SU-DHL-6 (cell line): ENCODE measurements around the gene PRND.
A peak's percentile ranks its signal among the peaks of the same experiment; 100 is the strongest.

Source experiments
- H2AFZ ChIP-seq: fragments of 200-600 bp; sonication (generic); 2 replicates; pipeline ENCODE4 v1.6.1; 2014; ENCODE audit warnings: low read depth, mild to moderate bottlenecking, moderate library complexity, mixed read lengths, antibody characterized with exemption, low read length; ENCODE audit not compliant: severe bottlenecking
- H3F3A ChIP-seq: fragments of 200-600 bp; shearing (Covaris generic); 2 replicates; pipeline ENCODE4 v1.6.0; 2016; ENCODE audit warnings: antibody characterized with exemption, mild to moderate bottlenecking; ENCODE audit not compliant: insufficient read depth
- H3K27ac ChIP-seq: fragments of 200-600 bp; sonication (generic); 2 replicates; pipeline ENCODE4 v1.5.1; 2016; ENCODE audit warnings: low read depth, mild to moderate bottlenecking, low read length, moderate library complexity, mixed read lengths
- H3K27me3 ChIP-seq: fragments of 200-600 bp; sonication (generic), shearing (Covaris generic); 2 replicates; pipeline ENCODE4 v1.6.0; 2014; ENCODE audit warnings: mild to moderate bottlenecking, low read length
- H3K36me3 ChIP-seq: fragments of 200-600 bp; sonication (generic); 2 replicates; pipeline ENCODE4 v1.6.1; 2014; ENCODE audit warnings: mild to moderate bottlenecking, low read length, mixed read lengths
- H3K4me2 ChIP-seq: fragments of 300-600, 200-600 bp; shearing (Covaris generic), sonication (generic); 2 replicates; pipeline ENCODE4 v1.6.0; 2014; ENCODE audit warnings: low read length, low read depth, mild to moderate bottlenecking; ENCODE audit not compliant: poor library complexity, severe bottlenecking
- H3K4me3 ChIP-seq: fragments of 200-600 bp; sonication (generic); 2 replicates; pipeline ENCODE4 v1.5.1; 2014; ENCODE audit warnings: antibody characterized with exemption, low read length, mild to moderate bottlenecking, mixed read lengths; ENCODE audit not compliant: insufficient read depth, poor library complexity, severe bottlenecking
- H3K79me2 ChIP-seq: fragments of 200-600 bp; sonication (generic); 2 replicates; pipeline ENCODE4 v1.6.1; 2014; ENCODE audit warnings: mild to moderate bottlenecking, low read length, moderate library complexity; ENCODE audit not compliant: insufficient read depth
- H3K9ac ChIP-seq: fragments of 200-600 bp; sonication (generic); 2 replicates; pipeline ENCODE4 v1.7.0; 2014; ENCODE audit warnings: mild to moderate bottlenecking, low read length
- H3K9me2 ChIP-seq: fragments of 200-600 bp; sonication (generic); replicated peaks from 2 replicates; pipeline ENCODE4 v1.6.1; 2014; ENCODE audit warnings: low read length; ENCODE audit not compliant: insufficient read depth
- H3K9me3 ChIP-seq: fragments of 200-600 bp; sonication (generic); 2 replicates; pipeline ENCODE4 v1.6.1; 2014; ENCODE audit warnings: low read length, mixed read lengths; ENCODE audit not compliant: insufficient read depth
- H4K20me1 ChIP-seq: fragments of 200-600 bp; sonication (generic); 2 replicates; pipeline ENCODE4 v1.6.1; 2014; ENCODE audit warnings: low read depth, mild to moderate bottlenecking, antibody characterized with exemption, low read length, moderate library complexity, mixed read lengths
- EZH2phosphoT487 ChIP-seq: fragments of 200-600 bp; sonication (generic), shearing (Covaris generic); conservative IDR thresholded peaks from 2 replicates; pipeline ENCODE4 v1.6.1; 2018; ENCODE audit warnings: mild to moderate bottlenecking, antibody characterized with exemption, low read length, moderate library complexity, mixed read lengths
- TF ChIP-seq, protein P1 (sequence below): fragments of 200-600 bp; sonication (generic); IDR thresholded peaks from one replicate; pipeline ENCODE4 v1.5.1; 2017; ENCODE audit warnings: antibody characterized with exemption, mild to moderate bottlenecking, low read length, moderate library complexity; ENCODE audit not compliant: insufficient read depth, poor library complexity, severe bottlenecking

The PRND gene

DNA sequence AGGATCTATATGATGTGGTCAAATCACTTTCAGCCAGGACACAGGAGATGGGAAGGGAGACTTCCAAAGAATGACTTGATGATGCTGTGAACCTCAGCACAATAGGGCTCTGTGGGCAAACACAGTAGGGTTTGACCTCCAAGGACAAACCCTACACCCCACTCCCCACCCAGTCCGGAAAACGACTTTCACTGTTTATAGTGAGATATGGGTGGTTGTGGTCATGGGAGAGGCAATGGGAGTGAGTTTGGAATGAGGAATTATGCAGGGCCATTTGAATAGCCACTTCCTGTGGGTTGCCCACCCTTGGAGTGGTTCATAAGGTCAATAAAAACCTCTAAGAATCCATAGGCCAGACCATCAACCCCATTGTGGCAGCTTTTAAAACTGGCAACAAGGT lies 38.4 kb upstream of the PRND start:
- Histone ChIP-seq H3K4me3 (no peak overlapping the region), H3K9me2 (no peaks in the 10 kb centered on the region), H3K27me3 (no peaks in the 10 kb centered on the region), H3F3A (no peaks in the 10 kb centered on the region), H3K9ac (no peak overlapping the region), H3K36me3 (no peaks in the 10 kb centered on the region), H3K79me2 (no peaks in the 10 kb centered on the region), H3K4me2 (no peak overlapping the region), H4K20me1 (no peaks in the 10 kb centered on the region), H3K27ac (no peak overlapping the region), H2AFZ (no peak overlapping the region), H3K9me3 (no peaks in the 10 kb centered on the region)
- no peak for TF ChIP-seq EZH2phosphoT487
- TF ChIP-seq, protein P1, sequence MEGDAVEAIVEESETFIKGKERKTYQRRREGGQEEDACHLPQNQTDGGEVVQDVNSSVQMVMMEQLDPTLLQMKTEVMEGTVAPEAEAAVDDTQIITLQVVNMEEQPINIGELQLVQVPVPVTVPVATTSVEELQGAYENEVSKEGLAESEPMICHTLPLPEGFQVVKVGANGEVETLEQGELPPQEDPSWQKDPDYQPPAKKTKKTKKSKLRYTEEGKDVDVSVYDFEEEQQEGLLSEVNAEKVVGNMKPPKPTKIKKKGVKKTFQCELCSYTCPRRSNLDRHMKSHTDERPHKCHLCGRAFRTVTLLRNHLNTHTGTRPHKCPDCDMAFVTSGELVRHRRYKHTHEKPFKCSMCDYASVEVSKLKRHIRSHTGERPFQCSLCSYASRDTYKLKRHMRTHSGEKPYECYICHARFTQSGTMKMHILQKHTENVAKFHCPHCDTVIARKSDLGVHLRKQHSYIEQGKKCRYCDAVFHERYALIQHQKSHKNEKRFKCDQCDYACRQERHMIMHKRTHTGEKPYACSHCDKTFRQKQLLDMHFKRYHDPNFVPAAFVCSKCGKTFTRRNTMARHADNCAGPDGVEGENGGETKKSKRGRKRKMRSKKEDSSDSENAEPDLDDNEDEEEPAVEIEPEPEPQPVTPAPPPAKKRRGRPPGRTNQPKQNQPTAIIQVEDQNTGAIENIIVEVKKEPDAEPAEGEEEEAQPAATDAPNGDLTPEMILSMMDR = no peak

DNA sequence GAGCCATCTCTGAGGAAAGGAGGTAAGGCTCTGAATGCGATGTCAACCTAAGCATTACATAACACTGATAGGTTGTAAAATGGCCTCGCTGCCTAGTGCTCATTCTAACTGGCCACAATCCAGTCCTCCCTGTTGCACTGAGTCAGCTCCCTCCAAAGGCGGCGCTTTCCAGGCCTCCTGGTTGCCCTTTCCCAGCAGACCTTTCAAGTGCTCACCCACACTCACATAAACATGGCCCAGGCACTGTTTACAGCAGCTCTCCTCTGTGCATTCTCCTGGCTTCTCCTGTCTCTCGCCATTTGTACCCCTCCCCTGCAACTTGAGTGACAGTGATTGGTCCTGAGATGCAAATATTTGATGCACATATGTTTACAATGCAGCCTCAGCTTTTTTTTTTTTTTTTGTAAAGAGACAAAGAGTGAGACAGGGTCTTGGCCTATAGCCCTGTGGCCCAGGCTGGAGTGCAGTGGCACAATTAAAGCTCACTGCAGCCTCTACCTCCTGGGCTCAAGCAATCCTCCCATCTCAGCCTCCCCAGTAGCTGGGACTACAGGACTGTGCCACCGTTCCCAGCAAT lies 36.8 kb upstream of the PRND start:
- Histone ChIP-seq H3K4me2 (no peak overlapping the region), H3K4me3 (no peak overlapping the region), H3K27ac (no peak overlapping the region), H3F3A (no peaks in the 10 kb centered on the region), H2AFZ (no peak overlapping the region), H3K9me2 (no peaks in the 10 kb centered on the region), H3K79me2 (no peaks in the 10 kb centered on the region), H3K27me3 (no peaks in the 10 kb centered on the region), H3K36me3 (0 out of 2 replicates have a peak, but pooled peaks cover 3% of the 10 kb centered on the region), H3K9ac (no peak overlapping the region), H4K20me1 (no peaks in the 10 kb centered on the region), H3K9me3 (no peaks in the 10 kb centered on the region)
- no peak for TF ChIP-seq EZH2phosphoT487
- TF ChIP-seq, protein P1 = no peak

DNA sequence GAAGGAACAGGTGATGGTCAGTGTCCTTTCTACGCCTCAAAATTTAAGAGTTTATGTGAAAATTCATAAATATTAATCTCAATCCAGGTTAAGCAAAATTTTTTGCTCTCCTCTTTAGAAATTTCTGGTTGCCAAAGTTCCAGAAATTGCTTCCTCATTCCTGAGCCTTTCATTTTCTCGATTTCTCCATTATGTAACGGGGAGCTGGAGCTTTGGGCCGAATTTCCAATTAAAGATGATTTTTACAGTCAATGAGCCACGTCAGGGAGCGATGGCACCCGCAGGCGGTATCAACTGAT lies 35.8 kb upstream of the PRND start:
- H3K4me2 ChIP-seq = peak overlapping the region; percentile 79
- peak overlapping the region; percentile 79 for H3K9ac ChIP-seq
- H3K4me3 ChIP-seq = peak overlapping the region; percentile 78
- H3K27ac ChIP-seq = no peak overlapping the region; the same call in 1 of the 2 replicates
- H4K20me1 ChIP-seq = no peaks in the 10 kb centered on the region
- H3K79me2 ChIP-seq = no peaks in the 10 kb centered on the region
- no peaks in the 10 kb centered on the region for H3K9me2 ChIP-seq
- no peaks in the 10 kb centered on the region for H3K9me3 ChIP-seq
- 0 out of 2 replicates have a peak, but pooled peaks cover 3% of the 10 kb centered on the region for H3K36me3 ChIP-seq
- H3F3A ChIP-seq = no peaks in the 10 kb centered on the region
- TF ChIP-seq, protein P1 = no peak
- no peak for TF ChIP-seq EZH2phosphoT487
- no peaks in the 10 kb centered on the region for H3K27me3 ChIP-seq
- peak overlapping the region; percentile 89 for H2AFZ ChIP-seq
